ENCODE measurements around the gene USP12.
A peak's percentile ranks its signal among the peaks of the same experiment; 100 is the strongest.

USP12 gene

GRCh38 chr13:27183561-27184147 is 12.0 kb upstream of the USP12 start:
- DNase-seq (ENCODE audit: low spot score): no peak

- no peak for DNase-seq (ENCODE audit: low spot score)
Observed at GRCh38 chr13:27182844-27183497, 11.4 kb upstream of the USP12 start.

- no peak for DNase-seq (ENCODE audit: low spot score)
Observed at GRCh38 chr13:27182054-27182453, 10.4 kb upstream of the USP12 start.

- no peak for DNase-seq (ENCODE audit: low spot score)
Observed at GRCh38 chr13:27177852-27178251, 6.2 kb upstream of the USP12 start.

GRCh38 chr13:27176470-27177410 is 5.1 kb upstream of the USP12 start:
- no peak for DNase-seq (ENCODE audit: low spot score)

- no peak for DNase-seq (ENCODE audit: low spot score)
Observed at GRCh38 chr13:27174766-27175455, 3.3 kb upstream of the USP12 start.

GRCh38 chr13:27172495-27172842 is 858 bp upstream of the USP12 start:
- DNase-seq (ENCODE audit: low spot score): no peak

GRCh38 chr13:27171827-27172494 is 350 bp upstream of the USP12 start:
- DNase-seq (ENCODE audit: low spot score): peak; percentile 95

- DNase-seq (ENCODE audit: low spot score): peak; percentile 82
Observed at GRCh38 chr13:27170516-27171243, 931 bp downstream of the USP12 start.

- DNase-seq (ENCODE audit: low spot score): no peak
Observed at GRCh38 chr13:27170221-27170515, 1.4 kb downstream of the USP12 start.

GRCh38 chr13:27168906-27169657 is 2.5 kb downstream of the USP12 start:
- DNase-seq (ENCODE audit: low spot score): no peak

GRCh38 chr13:27168086-27168485 is 3.5 kb downstream of the USP12 start:
- DNase-seq (ENCODE audit: low spot score): no peak

- DNase-seq (ENCODE audit: low spot score): no peak
Observed at GRCh38 chr13:27166313-27166712, 5.3 kb downstream of the USP12 start.

- no peak for DNase-seq (ENCODE audit: low spot score)
Observed at GRCh38 chr13:27161980-27162379, 9.6 kb downstream of the USP12 start.

GRCh38 chr13:27161423-27161822 is 10.2 kb downstream of the USP12 start:
- no peak for DNase-seq (ENCODE audit: low spot score)

- DNase-seq (ENCODE audit: low spot score): no peak
Observed at GRCh38 chr13:27160657-27161295, 10.8 kb downstream of the USP12 start.

GRCh38 chr13:27159806-27160563 is 11.6 kb downstream of the USP12 start:
- DNase-seq (ENCODE audit: low spot score): no peak

- DNase-seq (ENCODE audit: low spot score): no peak
Observed at GRCh38 chr13:27158335-27158734, 13.3 kb downstream of the USP12 start.

GRCh38 chr13:27151798-27152599 is 19.6 kb downstream of the USP12 start:
- no peak for DNase-seq (ENCODE audit: low spot score)
